ENCODE results near the gene NACAD.

NACAD gene

GRCh38 chr7:45104844-45105587 is 16.2 kb upstream of the NACAD start:
- 95% methylated on average over 12 of the region's 12 CpGs for WGBS, 2 experiments
- no peaks in the 10 kb centered on the region for H3K4me1 ChIP-seq (ENCODE audit: control insufficient read depth, insufficient read depth, low read length)
- no peak overlapping the region for H3K27ac ChIP-seq (ENCODE audit: insufficient read depth, low read depth, low read length, poor library complexity, severe bottlenecking)
- H3K9me3 ChIP-seq (ENCODE audit: control insufficient read depth, low read length) = no peaks in the 10 kb centered on the region
- no peaks in the 10 kb centered on the region for H3K27me3 ChIP-seq (ENCODE audit: control insufficient read depth, insufficient read depth, low read length, poor library complexity, severe bottlenecking)
- no peak overlapping the region for H3K4me3 ChIP-seq (ENCODE audit: insufficient read depth, low read depth, low read length)
- H3K36me3 ChIP-seq (ENCODE audit: control insufficient read depth, insufficient read depth, low read length) = peaks cover 81% of the 10 kb centered on the region

DNA sequence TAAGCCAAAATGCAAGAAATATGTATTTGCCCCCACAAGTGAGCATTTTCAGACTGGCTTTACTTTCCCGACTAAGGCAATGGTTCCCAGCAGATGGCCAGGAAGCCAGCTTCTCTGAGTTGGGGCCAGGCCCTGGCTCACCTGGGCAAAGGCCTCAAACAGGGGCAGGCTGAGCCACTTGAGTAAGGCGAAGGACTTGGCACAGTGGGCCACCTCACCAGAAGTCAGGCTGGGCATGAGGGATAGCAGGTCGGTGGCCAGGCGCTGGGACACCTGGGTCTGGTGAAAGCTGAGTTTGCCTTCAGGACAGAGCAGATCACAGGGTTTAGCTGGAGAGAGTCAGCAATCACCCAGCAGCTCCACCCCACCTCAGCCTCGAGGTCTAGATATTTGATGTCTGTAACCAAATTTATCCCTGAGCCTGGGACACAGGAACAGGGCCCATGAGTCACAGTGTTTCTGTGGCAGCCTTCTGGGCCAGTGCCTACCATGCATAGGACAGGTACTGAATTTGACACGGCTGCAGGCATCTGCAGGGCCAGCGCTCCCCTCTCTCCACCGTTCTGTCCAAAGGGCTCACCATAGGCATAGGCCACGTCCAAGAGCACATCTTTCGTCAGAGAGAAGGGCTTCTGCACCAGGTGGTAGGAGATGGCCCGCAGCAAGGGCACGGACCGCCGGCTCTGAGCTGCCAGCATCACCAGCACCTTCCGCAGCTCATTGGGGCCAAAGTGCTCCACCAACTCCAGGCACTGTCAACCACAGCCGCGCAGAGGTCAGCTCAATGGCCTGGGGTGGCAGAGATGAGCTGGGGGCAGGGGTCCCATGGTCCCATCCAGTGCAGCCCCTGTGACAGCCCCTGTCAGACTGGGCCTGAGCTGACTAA is 15.4 kb upstream of the NACAD start:
- Histone ChIP-seq H3K36me3 (ENCODE audit: control insufficient read depth, insufficient read depth, low read length) (peaks cover 80% of the 10 kb centered on the region), H3K27me3 (ENCODE audit: control insufficient read depth, insufficient read depth, low read length, poor library complexity, severe bottlenecking) (no peaks in the 10 kb centered on the region), H3K9me3 (ENCODE audit: control insufficient read depth, low read length) (no peaks in the 10 kb centered on the region), H3K4me3 (ENCODE audit: insufficient read depth, low read depth, low read length) (no peak overlapping the region), H3K27ac (ENCODE audit: insufficient read depth, low read depth, low read length, poor library complexity, severe bottlenecking) (no peak overlapping the region), H3K4me1 (ENCODE audit: control insufficient read depth, insufficient read depth, low read length) (no peaks in the 10 kb centered on the region)
- WGBS, 2 experiments = 94 to 95% methylated on average over 17 of the region's 17 CpGs

DNA sequence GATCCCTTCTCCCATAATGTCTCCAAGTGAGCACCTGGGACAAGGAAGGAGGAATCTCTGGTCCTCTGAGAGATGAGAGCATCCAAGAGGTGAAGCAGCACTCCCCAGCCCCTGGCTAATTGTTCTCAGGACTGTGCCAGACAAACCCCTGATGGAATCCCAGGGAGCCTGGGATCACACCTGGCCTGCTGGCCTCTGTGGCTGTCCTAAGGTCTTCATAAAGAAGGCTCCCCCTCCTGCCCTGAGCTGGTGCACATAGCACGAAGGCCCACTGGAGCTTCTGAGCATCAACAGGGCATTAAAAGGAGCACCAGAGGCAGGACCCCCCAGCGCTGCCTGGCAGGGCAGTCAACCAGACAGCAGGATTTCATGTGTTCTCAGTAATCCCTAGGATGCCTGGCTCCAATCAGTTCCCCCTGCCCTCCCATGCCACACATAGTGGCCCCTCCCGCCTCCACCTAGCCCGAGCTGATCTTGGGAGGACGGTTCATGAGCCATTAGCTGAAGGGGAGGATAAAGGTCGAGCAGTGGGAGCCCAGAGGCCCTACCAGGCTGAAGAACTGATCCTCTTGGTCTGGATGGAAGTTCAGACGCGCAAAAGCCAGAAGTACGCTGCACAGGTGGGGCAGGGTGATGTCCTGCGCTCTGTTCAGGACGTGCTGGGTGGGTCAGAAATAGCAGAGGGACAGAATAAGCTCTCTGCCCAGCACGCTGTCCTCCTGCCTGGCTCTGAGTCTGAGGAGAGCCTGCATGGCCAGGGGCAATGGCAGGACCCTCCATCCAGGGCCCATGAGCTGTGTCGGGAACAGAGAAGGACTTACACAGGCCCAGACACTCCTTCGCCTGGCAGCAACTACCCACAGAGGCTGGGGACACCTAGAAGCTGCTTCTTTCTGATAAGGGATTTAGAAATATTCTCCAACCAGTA is 14.3 kb upstream of the NACAD start:
- H3K36me3 ChIP-seq (ENCODE audit: control insufficient read depth, insufficient read depth, low read length) = peaks cover 69% of the 10 kb centered on the region

GRCh38 chr7:45101748-45102147 is 13.0 kb upstream of the NACAD start:
- no peak overlapping the region for H3K27ac ChIP-seq (ENCODE audit: insufficient read depth, low read depth, low read length, poor library complexity, severe bottlenecking)
- H3K27me3 ChIP-seq (ENCODE audit: control insufficient read depth, insufficient read depth, low read length, poor library complexity, severe bottlenecking) = no peaks in the 10 kb centered on the region
- no peaks in the 10 kb centered on the region for H3K4me1 ChIP-seq (ENCODE audit: control insufficient read depth, insufficient read depth, low read length)
- peaks cover 56% of the 10 kb centered on the region for H3K36me3 ChIP-seq (ENCODE audit: control insufficient read depth, insufficient read depth, low read length)
- no peaks in the 10 kb centered on the region for H3K9me3 ChIP-seq (ENCODE audit: control insufficient read depth, low read length)
- no peak overlapping the region for H3K4me3 ChIP-seq (ENCODE audit: insufficient read depth, low read depth, low read length)
- 94 to 97% methylated on average over 12 of the region's 12 CpGs for WGBS, 2 experiments

More for the DNA sequence above, 14.3 kb upstream of the NACAD start:
- H3K9me3 ChIP-seq (ENCODE audit: control insufficient read depth, low read length) = no peaks in the 10 kb centered on the region
- no peak overlapping the region for H3K27ac ChIP-seq (ENCODE audit: insufficient read depth, low read depth, low read length, poor library complexity, severe bottlenecking)
- no peaks in the 10 kb centered on the region for H3K4me1 ChIP-seq (ENCODE audit: control insufficient read depth, insufficient read depth, low read length)
- 93 to 95% methylated on average over 14 of the region's 14 CpGs for WGBS, 2 experiments
- H3K27me3 ChIP-seq (ENCODE audit: control insufficient read depth, insufficient read depth, low read length, poor library complexity, severe bottlenecking) = no peaks in the 10 kb centered on the region
- H3K4me3 ChIP-seq (ENCODE audit: insufficient read depth, low read depth, low read length) = no peak overlapping the region

GRCh38 chr7:45100761-45101480 is 12.2 kb upstream of the NACAD start:
- 95% methylated on average over 13 of the region's 13 CpGs for WGBS, 2 experiments
- H3K27ac ChIP-seq (ENCODE audit: insufficient read depth, low read depth, low read length, poor library complexity, severe bottlenecking) = no peak overlapping the region
- no peaks in the 10 kb centered on the region for H3K4me1 ChIP-seq (ENCODE audit: control insufficient read depth, insufficient read depth, low read length)
- H3K4me3 ChIP-seq (ENCODE audit: insufficient read depth, low read depth, low read length) = no peak overlapping the region
- H3K27me3 ChIP-seq (ENCODE audit: control insufficient read depth, insufficient read depth, low read length, poor library complexity, severe bottlenecking) = no peaks in the 10 kb centered on the region
- no peaks in the 10 kb centered on the region for H3K9me3 ChIP-seq (ENCODE audit: control insufficient read depth, low read length)
- H3K36me3 ChIP-seq (ENCODE audit: control insufficient read depth, insufficient read depth, low read length) = peaks cover 49% of the 10 kb centered on the region

- Histone ChIP-seq H3K9me3 (ENCODE audit: control insufficient read depth, low read length) (no peaks in the 10 kb centered on the region), H3K4me1 (ENCODE audit: control insufficient read depth, insufficient read depth, low read length) (no peaks in the 10 kb centered on the region), H3K4me3 (ENCODE audit: insufficient read depth, low read depth, low read length) (no peak overlapping the region), H3K27ac (ENCODE audit: insufficient read depth, low read depth, low read length, poor library complexity, severe bottlenecking) (no peak overlapping the region), H3K27me3 (ENCODE audit: control insufficient read depth, insufficient read depth, low read length, poor library complexity, severe bottlenecking) (no peaks in the 10 kb centered on the region), H3K36me3 (ENCODE audit: control insufficient read depth, insufficient read depth, low read length) (peaks cover 43% of the 10 kb centered on the region)
- WGBS, 2 experiments = 95% methylated on average over 16 of the region's 16 CpGs
Observed at GRCh38 chr7:45099891-45100760, 11.4 kb upstream of the NACAD start.

GRCh38 chr7:45098983-45099839 is 10.4 kb upstream of the NACAD start:
- WGBS, 2 experiments = 93 to 95% methylated on average over 10 of the region's 10 CpGs

GRCh38 chr7:45092931-45093235 is 4.1 kb upstream of the NACAD start:
- Histone ChIP-seq H3K27ac (ENCODE audit: insufficient read depth, low read depth, low read length, poor library complexity, severe bottlenecking) (no peak overlapping the region), H3K27me3 (ENCODE audit: control insufficient read depth, insufficient read depth, low read length, poor library complexity, severe bottlenecking) (peaks cover 25% of the 10 kb centered on the region), H3K4me3 (ENCODE audit: insufficient read depth, low read depth, low read length) (no peak overlapping the region), H3K4me1 (ENCODE audit: control insufficient read depth, insufficient read depth, low read length) (no peaks in the 10 kb centered on the region), H3K9me3 (ENCODE audit: control insufficient read depth, low read length) (no peaks in the 10 kb centered on the region), H3K36me3 (ENCODE audit: control insufficient read depth, insufficient read depth, low read length) (no peaks in the 10 kb centered on the region)
- 67 to 70% methylated on average over 3 of the region's 3 CpGs for whole genome bisulfite sequencing, 2 experiments

More at GRCh38 chr7:45098983-45099839, 10.4 kb upstream of the NACAD start:
- Histone ChIP-seq H3K27me3 (ENCODE audit: control insufficient read depth, insufficient read depth, low read length, poor library complexity, severe bottlenecking) (no peaks in the 10 kb centered on the region), H3K4me1 (ENCODE audit: control insufficient read depth, insufficient read depth, low read length) (no peaks in the 10 kb centered on the region), H3K9me3 (ENCODE audit: control insufficient read depth, low read length) (no peaks in the 10 kb centered on the region), H3K4me3 (ENCODE audit: insufficient read depth, low read depth, low read length) (no peak overlapping the region), H3K27ac (ENCODE audit: insufficient read depth, low read depth, low read length, poor library complexity, severe bottlenecking) (no peak overlapping the region), H3K36me3 (ENCODE audit: control insufficient read depth, insufficient read depth, low read length) (peaks cover 34% of the 10 kb centered on the region)

All from ectodermal cell (in vitro differentiated cells).